Embryonic facial prominence (tissue), 1 donor: ENCODE results near the gene ITGAE.

Source experiments
- DNase-seq: peaks from one replicate; pipeline ENCODE4 v3.0.0-alpha.2; 2016; ENCODE audit errors: extremely low spot score

ITGAE gene

DNA sequence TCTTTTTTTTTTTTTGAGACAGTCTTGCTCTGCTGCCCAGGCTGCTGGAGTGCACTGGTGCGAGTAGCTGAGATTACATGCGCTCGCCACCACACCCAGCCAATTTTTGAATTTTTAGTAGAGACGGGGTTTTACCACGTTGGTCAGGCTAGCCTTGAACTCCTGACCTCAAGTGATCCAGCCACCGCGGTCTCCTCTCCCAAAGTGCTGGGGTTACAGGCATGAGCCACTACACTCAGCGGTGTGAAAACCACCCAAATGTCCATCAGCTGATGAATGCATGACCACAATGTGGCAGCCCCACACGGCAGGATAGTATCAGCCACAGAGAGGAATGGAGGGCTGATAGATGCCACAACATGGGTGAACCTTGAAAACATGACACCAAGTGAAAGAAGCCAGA, 107.2 kb downstream of the ITGAE start:
- no peak for DNase-seq

- no peak for DNase-seq
These were observed 107.8 kb downstream of the ITGAE start for GRCh38 chr17:3693141-3693540.

DNA sequence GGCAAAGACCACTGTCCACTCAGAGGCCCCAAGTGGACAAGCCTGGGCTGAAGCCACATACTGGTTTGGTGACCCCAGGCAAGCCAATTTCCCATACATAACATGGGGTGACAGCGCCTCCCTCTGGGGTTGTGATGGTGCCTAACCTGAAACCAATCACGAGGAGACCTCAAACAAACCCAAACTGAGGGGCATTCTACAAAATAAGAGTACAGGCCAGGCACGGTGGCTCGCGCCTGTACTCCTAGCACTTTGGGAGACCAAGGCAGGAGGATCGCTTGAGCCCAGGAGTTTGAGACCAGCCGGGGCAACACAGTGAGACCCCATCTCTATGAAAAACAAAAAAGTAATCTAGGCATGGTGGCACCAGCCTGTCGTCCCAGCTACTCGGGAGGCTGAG, 108.6 kb downstream of the ITGAE start:
- DNase-seq = no peak

DNA sequence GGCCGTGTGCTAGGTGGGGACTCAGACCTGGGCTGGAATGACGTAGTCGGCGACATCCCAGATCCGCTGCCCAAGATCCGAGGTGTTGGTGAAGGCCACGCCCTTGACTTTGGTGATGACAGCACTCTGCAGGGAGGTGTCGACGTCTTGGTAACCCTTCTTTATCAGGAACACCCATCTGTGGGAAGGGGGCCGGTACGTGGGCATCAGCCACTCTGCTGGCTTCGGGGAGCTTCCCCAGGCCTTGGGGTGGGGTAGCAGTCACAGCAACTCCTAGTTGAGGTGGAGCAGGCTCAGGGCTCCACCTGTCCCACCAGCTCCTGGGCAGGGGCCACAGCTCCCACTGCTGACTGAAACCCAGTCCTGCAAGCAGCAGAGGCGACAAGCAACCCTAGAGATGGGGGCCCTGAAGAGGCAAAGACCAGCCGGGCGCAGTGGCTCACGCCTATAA, 109.3 kb downstream of the ITGAE start:
- DNase-seq = no peak

GRCh38 chr17:3690094-3690715, 110.8 kb downstream of the ITGAE start:
- no peak for DNase-seq

GRCh38 chr17:3689262-3690093, 111.5 kb downstream of the ITGAE start:
- no peak for DNase-seq

DNA sequence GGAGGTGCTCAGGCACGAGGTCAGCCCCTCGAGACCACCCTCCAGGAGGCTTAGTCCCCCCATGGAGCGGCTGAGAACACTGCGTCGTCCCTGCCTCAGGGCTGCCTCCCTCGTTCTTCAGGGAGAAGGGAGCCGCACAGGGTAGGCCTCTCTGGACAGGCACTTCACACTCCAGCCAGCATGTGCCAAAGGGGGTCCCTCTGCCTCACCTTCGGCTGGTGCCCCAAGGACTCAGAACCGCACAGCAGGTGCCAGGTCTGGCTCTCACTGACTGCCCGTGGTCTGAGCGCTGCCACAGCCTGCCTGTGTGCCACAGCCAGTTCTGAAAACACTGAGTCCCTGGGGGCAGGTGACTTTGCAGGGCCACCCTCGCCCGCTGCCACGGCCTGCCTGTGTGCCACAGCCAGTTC, 112.1 kb downstream of the ITGAE start:
- DNase-seq = no peak

- DNase-seq = no peak
These were observed 112.9 kb downstream of the ITGAE start for GRCh38 chr17:3688027-3688553.

GRCh38 chr17:3685174-3685573, 115.8 kb downstream of the ITGAE start:
- no peak for DNase-seq

- DNase-seq = no peak
These were observed 117.9 kb downstream of the ITGAE start for GRCh38 chr17:3683054-3683511.

DNA sequence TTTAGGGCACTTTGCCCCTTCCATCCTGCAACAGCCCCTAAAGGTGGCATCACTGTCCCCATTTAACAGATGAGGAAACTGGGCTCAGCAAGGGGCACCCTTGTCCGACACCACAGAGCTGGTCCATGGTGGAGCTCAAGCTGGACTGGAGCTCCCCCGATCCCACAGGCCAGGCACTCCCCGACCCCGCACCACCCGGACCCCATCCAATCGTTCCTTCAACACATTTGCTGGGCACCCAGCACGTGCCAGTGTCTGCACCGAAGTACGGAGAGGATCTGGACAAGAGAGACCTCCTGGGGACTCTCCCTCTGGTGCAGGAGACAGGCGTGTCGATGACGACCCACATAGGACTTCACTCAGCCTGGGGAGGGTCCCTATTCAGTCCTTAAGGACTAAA, 119.0 kb downstream of the ITGAE start:
- no peak for DNase-seq

DNA sequence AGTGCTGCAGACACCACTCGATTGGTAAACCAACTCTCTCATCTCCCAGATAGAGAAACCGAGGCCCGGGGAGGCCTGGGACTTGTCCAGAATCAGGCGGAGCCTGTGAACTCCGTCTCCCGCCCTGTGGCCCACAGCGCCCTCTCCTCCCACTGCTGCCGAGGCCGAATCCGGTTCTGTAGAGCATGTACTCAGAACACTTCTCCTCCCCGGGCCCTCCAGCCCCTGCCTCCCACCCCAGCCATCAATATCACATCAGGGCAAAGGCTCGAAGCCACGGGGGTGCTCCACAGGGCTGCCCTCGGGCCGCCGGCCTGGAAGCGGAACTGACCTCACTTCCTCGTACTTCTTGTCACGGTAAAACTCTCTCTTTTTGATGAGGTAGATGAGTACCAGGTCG, 119.4 kb downstream of the ITGAE start:
- DNase-seq = no peak

DNA sequence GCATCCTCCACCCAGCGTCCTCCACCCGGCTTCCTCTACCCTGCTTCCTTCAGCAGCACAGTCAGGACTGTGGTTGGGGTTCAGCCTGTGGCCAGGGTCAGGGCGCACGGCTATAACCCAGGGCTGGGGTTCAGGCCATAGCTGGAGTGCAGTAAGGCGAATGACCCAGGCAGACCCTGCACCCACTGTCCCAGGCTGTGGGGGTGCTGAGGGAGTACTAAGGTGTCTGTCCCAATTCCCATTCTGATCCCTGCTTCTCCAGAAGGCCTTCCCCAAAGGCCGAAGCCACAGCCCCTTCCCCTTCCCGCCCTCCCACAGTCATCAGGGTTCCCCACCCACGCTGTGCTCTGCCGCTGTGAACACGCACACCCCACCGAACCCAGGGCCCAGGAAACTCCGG, 119.9 kb downstream of the ITGAE start:
- DNase-seq = no peak

- no peak for DNase-seq
These were observed 121.4 kb downstream of the ITGAE start for GRCh38 chr17:3679531-3680126.

DNA sequence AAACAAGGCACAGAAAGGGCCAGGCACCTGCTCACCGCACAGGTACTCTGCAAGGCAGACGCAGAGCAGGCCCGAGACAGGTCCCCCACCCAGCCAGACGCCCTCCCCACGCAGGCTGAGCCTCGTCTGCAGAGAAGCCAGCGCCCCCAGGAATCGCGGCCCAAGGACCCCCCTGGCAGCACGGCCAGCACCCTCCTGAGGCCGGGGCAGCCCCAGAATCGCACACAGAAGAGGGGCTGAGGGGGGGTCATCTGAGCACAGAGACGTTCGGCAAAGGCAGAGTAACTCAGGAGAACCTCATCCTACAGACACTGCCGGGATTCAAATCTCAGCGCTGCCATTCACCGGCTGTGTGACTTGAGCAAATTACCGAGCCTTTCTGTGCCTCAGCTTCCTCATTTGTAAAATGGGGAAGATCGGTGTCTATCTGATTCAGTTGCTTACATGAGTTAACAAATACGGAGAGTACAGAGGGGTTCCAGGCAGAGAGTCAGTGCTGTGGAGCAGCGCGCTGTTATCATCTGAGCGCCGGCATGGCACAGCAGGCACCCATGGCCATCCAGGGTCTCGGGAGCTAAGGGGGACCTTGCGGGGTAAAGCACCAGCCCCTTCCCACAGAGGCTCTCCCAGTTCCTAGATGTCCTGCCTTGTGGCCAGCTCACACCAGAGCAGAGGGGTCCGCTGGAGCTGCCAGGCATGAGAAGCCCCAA, 122.0 kb downstream of the ITGAE start:
- no peak for DNase-seq

- DNase-seq = no peak
These were observed 122.7 kb downstream of the ITGAE start for GRCh38 chr17:3678095-3678820.

- DNase-seq = no peak
These were observed 125.1 kb downstream of the ITGAE start for GRCh38 chr17:3675886-3676285.

DNA sequence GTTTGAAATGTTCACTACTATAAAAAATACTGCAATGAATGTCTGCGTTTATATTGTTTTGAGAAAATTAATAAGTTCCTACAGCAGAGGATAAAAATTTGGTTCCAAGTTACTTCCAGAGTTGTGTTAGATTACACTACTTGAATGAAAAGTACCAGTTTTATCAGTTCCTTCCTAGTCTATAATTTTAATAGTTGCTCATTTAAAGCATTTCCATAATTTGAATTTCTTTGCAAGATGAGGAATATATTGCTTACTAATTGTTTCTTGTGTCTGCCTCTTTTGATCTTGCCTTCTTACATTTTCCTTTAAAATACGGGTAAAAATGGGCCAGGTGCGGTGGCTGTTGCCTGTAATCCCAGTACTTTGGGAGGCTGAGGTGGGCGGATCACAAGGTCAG, 128.4 kb downstream of the ITGAE start:
- DNase-seq = no peak

- no peak for DNase-seq
These were observed 131.4 kb downstream of the ITGAE start for GRCh38 chr17:3669548-3669947.

- no peak for DNase-seq
These were observed 132.0 kb downstream of the ITGAE start for GRCh38 chr17:3669085-3669347.

DNA sequence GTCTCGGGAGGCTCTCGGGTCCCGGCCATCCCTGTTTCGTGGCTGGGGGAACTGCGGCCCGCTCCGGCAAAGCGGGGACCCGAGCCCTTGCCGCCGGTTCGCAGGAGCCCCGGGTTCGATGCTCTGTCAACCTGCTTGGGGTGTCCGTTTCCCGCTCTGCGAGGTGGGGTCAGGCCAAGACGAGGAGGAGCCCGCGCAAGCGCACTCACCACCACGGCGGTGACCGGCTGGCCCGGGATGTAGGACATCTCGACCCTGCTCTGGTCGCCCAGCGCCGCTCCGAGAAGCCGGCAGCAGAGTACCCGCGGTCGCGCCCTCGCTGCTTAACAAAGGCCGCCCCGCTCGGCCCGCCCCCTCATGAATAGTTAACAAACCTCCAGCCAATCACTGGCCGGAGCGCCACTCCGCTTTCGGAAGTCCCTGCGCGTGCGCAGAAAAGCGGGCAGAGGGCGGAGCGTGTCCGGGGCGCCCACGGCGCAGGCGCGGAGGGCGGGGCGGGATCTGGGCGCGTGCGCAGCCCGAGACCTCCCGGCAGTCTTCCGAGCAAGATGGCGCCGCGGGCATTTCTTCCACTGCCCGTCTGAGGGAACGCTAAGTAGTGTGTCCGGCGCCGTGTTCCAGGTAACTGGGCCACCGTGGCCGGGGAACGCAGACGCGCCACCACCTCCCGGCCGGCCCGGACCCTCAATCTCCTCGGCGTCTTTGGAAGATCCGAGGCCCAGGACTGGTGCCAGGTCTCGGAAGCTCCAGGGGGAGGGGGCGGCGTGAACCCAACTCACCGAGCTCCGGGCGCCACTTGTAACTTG, 132.5 kb downstream of the ITGAE start, which contains the start of the genes EMC6 and TAX1BP3:
EMC6 (plus strand) TSS at position 534 of the 806 bp plus-strand sequence. CDS start 335 bp downstream, outside the sequence.
TAX1BP3 (minus strand) TSS at position 300 of the 806 bp plus-strand sequence; CDS start at position 248, 52 bp downstream.
- DNase-seq = peak; percentile 94
